Stimulated activated effector memory CD8-positive, alpha-beta T cell treated with anti-CD3 and anti-CD28 coated beads, Interleukin-12 subunit alpha, Interleukin-12 subunit beta, amount 100 ng/mL, for 72 hours (primary cell): ENCODE data around the gene ALG1L2.
"Not testable (repeated sequence)": the region's sequence is repeated elsewhere in the genome, so short reads cannot be mapped to it uniquely, and the experiment has no call there.

Source experiments
- ATAC-seq: fragments of 150-1000 bp; cut with Tn5 transposase; 2 replicates; pipeline ENCODE4 v1.10.0; 2021
- DNase-seq, 2 donors: peaks; one replicate each; pipeline ENCODE4 v3.0.0; 2021 to 2022; ENCODE audit warnings: low spot score in 2 of 2
- H3K27ac Mint-ChIP-seq: one replicate; pipeline ENCODE4 v1.8.0; 2022; ENCODE audit warnings: mild to moderate bottlenecking, mixed read lengths
- H3K36me3 Mint-ChIP-seq: one replicate; pipeline ENCODE4 v1.8.0; 2022; ENCODE audit warnings: mild to moderate bottlenecking, mixed read lengths
- H3K4me1 Mint-ChIP-seq: one replicate; pipeline ENCODE4 v1.8.0; 2022; ENCODE audit warnings: mixed read lengths
- H3K4me3 Mint-ChIP-seq: one replicate; pipeline ENCODE4 v1.8.0; 2022; ENCODE audit warnings: mild to moderate bottlenecking, mixed read lengths
- H3K9me3 Mint-ChIP-seq: one replicate; pipeline ENCODE4 v1.8.0; 2022; ENCODE audit warnings: mixed read lengths

ALG1L2 gene

DNA sequence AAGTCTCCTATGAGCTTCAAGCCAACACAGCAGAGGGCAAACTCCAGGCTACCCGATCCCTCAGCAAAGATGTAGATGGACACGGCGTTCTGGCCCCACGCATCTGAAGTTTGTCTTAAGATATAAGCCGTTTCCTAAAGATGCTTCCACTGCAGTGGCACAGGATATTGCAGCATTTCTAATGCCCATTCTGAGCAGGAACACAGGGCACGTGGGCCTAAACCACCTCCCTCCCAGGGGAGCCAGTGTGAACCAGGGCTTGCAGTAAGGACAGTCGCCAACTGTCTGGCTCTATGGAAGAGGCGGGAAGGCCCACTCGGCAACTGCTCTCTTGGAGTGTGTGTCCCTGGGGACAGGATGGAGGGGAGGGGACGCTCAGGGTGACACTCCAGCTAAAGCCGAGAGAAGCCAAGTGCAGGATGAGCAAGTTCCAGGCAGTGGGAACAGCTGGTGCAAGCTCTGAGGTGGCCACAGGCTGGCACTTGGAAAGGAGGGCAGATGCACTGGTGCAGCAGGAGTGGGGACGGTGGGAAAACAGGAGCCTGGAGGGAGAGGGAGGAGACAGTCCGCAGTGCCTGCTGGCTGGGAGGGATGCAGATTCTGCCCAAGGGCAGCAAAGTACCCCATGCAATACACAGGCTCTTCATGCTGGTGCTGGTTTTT, 25.8 kb downstream of the ALG1L2 start:
- H3K4me3 Mint-ChIP-seq, H3K36me3 Mint-ChIP-seq, H3K27ac Mint-ChIP-seq, DNase-seq, H3K9me3 Mint-ChIP-seq, ATAC-seq: not testable (repeated sequence)
- H3K4me1 Mint-ChIP-seq: peaks cover 23% of the 10 kb centered on the region

- ATAC-seq, DNase-seq, H3K36me3 Mint-ChIP-seq, H3K27ac Mint-ChIP-seq, H3K4me3 Mint-ChIP-seq, H3K9me3 Mint-ChIP-seq: not testable (repeated sequence)
- H3K4me1 Mint-ChIP-seq: peaks cover 29% of the 10 kb centered on the region
Measured at GRCh38 chr3:130108836-130109585, 27.4 kb downstream of the ALG1L2 start.

DNA sequence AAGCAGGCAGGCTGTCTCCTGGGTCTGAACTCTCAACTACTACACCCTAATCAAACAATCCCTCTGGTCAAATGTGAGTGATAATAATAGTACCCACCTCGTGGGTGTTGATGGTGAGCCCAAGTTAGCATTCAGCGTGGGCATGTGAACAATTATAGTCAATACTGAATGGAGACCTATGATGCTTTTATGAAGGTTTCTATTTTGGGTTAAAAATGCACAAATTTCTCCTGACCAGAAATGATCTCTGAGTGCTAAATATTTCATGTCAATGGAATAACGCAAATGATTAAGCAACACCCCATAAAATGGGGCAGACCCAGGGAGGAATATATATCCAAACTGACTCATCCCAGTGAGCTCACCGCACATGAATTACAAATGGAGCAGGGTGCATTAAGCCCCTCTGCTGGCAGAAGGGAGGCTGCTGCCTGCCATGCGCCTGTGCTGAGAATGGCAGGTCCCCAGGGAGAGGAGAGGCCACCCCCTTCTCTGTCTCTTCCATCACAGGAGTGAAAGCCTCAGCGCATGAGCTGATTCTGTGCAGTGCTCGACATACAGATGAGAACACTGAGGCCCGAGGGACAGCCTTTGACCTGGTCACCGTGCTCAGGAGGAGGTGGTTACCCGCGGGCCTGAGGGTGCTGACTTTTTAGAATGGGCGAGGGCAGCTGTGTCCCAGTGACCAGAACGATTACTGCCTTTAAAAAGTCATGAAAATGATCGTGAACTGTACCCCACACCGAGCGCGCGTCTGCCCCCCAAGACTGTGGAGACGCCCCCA, 28.9 kb downstream of the ALG1L2 start:
- not testable (repeated sequence) for H3K9me3 Mint-ChIP-seq, ATAC-seq, H3K36me3 Mint-ChIP-seq
- peak in 1 of 2 donors; percentile 59 for DNase-seq
- H3K4me1 Mint-ChIP-seq: peaks cover 29% of the 10 kb centered on the region
- H3K4me3 Mint-ChIP-seq: peak overlapping the region; percentile 87
- peak overlapping the region; percentile 93 for H3K27ac Mint-ChIP-seq

DNA sequence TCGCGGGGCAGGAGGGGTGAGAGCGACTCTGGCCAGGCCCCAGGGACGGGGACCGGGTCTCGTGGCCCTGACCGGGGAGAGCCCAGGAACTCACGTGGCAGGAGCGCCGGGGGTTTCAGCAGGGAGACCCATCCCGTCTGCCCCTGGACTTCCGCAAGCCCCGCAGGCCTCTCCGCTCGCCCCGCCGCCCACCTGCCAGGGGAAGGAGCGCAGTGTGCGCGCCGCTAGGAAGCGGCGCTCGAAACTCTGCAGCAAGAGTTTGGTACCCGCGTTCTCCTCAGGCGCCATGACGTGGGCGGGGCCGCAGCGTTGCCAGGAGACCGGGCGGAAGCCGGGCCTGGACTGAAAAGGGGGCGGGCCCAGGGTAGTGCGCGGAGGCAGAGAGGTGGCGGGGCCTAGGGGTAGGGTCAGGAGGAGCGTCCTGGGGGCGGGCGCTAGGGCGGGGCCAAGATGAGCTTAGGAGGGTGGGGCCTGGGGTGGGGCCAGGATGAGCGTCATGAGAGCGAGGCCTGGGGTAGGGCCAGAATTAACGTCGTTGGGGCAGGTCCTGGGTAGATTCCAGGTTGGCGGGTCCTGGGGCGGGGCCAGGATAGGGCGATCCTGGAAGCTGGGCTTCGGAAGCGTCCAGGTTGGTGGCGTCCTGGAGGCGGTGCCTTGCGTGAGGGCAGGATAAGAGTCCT, 29.7 kb downstream of the ALG1L2 start:
- H3K4me1 Mint-ChIP-seq: peaks cover 29% of the 10 kb centered on the region
- DNase-seq (peak; percentile 93 to 98), ATAC-seq (peak; percentile 100)
- H3K4me3 Mint-ChIP-seq: peak overlapping the region; percentile 87
- peaks cover 6% of the 10 kb centered on the region for H3K36me3 Mint-ChIP-seq
- no peaks in the 10 kb centered on the region for H3K9me3 Mint-ChIP-seq
- peak overlapping the region; percentile 93 for H3K27ac Mint-ChIP-seq

GRCh38 chr3:130111865-130112747, 30.5 kb downstream of the ALG1L2 start:
- H3K9me3 Mint-ChIP-seq, H3K36me3 Mint-ChIP-seq: not testable (repeated sequence)
- ATAC-seq (peak; percentile 67), DNase-seq (peak; percentile 96 to 98)
- peak overlapping the region; percentile 93 for H3K27ac Mint-ChIP-seq
- H3K4me3 Mint-ChIP-seq: peak overlapping the region; percentile 87
- peaks cover 29% of the 10 kb centered on the region for H3K4me1 Mint-ChIP-seq

- Mint-ChIP-seq H3K4me3 (peak overlapping the region; percentile 87), H3K27ac (peak overlapping the region; percentile 93), H3K4me1 (peaks cover 26% of the 10 kb centered on the region)
- H3K9me3 Mint-ChIP-seq, H3K36me3 Mint-ChIP-seq, ATAC-seq, DNase-seq: not testable (repeated sequence)
Measured at GRCh38 chr3:130112748-130113073, 31.1 kb downstream of the ALG1L2 start.

- H3K36me3 Mint-ChIP-seq, H3K27ac Mint-ChIP-seq, H3K9me3 Mint-ChIP-seq, DNase-seq, ATAC-seq, H3K4me3 Mint-ChIP-seq: not testable (repeated sequence)
- peaks cover 16% of the 10 kb centered on the region for H3K4me1 Mint-ChIP-seq
Measured at GRCh38 chr3:130115400-130115799, 33.8 kb downstream of the ALG1L2 start.

- no peak for DNase-seq
- Mint-ChIP-seq H3K27ac (no peak overlapping the region), H3K4me1 (peaks cover 1% of the 10 kb centered on the region), H3K4me3 (no peak overlapping the region), H3K36me3 (no peaks in the 10 kb centered on the region), H3K9me3 (no peaks in the 10 kb centered on the region)
- no peak for ATAC-seq
Measured at GRCh38 chr3:130117933-130118332, 36.3 kb downstream of the ALG1L2 start.

DNA sequence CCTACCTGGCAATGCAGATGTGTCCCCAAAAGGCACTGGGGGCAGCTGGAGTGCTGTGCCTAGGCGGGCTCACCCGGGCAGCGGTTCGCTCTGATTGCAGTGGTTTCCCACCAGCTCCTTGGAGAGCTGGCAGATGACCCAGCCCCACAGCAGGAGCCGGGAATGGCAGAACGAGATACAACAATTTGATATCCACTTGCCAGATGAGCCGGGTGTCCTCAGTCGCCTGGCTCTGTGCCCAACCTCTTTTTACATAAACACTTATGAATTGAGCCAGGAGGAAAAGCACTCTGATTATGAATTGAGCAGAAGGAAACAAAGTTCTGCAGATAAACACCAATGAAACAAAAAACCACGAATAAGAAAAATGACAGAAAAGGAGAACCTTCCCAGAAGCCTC, 38.2 kb downstream of the ALG1L2 start:
- not testable (repeated sequence) for DNase-seq, H3K4me3 Mint-ChIP-seq, H3K9me3 Mint-ChIP-seq, H3K27ac Mint-ChIP-seq, ATAC-seq, H3K4me1 Mint-ChIP-seq, H3K36me3 Mint-ChIP-seq

DNA sequence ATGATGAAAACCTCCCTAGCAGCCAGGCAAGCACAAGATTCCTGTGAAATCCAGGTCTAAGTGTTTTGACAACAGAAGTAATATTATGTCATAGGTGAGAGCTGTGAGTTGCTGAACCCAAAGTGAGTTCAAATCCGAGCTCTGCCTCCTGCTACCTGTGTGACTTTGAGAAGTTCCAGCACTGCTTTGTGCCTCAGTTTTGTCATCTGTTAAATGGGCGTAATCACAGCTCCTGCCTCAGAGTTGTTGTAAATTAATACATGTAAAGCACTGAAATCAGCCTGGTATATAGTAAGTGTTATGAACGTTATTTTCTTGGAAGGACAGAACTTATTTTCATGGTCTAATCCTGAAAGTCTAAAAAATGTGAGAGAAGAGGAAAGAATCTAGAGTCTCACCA, 38.7 kb downstream of the ALG1L2 start:
- H3K27ac Mint-ChIP-seq, H3K36me3 Mint-ChIP-seq, H3K4me1 Mint-ChIP-seq, ATAC-seq, DNase-seq, H3K4me3 Mint-ChIP-seq, H3K9me3 Mint-ChIP-seq: not testable (repeated sequence)

DNA sequence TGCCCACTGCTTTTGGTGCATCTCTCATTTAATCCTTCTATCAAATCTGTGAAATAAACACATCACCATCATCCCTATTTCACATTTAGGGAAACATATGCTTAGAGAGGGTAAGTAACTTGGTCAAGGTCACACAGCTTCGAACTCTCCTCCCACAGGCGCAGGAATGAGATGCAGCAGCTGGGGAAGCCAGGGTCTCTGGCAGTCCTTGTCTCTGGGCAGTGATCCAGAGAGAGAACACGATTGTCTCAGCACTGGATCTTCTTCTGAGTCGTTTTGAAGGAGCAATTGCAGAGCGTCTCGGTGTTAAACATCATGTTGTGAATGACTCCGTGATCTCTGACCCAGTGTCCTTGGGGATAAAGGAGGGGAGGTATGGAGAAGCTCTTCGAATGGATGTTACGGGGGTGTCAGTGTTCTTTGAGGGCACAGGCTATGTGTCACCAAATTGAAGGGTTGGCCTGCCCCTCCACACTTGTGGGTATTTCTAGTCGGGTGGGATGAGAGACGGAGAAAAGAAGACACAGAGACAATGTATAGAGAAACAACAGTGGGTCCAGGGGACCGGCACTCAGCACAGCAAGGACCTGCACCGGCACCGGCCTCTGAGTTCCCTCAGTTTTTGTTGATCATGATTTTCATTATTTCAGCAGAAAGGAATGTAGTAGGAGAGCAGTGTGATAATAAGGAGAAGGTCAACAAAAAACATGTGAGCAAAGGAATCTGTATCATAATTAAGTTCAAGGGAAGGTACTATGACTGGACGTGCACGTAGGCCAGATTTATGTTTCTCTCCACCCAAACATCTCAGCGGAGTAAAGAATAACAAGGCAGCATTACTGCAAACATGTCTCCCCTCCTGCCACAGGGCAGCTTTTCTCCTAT, 41.5 kb downstream of the ALG1L2 start:
- not testable (repeated sequence) for H3K4me3 Mint-ChIP-seq, DNase-seq, H3K36me3 Mint-ChIP-seq, H3K4me1 Mint-ChIP-seq, H3K27ac Mint-ChIP-seq, ATAC-seq, H3K9me3 Mint-ChIP-seq

- not testable (repeated sequence) for ATAC-seq, H3K27ac Mint-ChIP-seq, DNase-seq
Measured at GRCh38 chr3:130125406-130125805, 43.8 kb downstream of the ALG1L2 start.

GRCh38 chr3:130136337-130136736, 54.7 kb downstream of the ALG1L2 start:
- H3K4me1 Mint-ChIP-seq, H3K36me3 Mint-ChIP-seq, H3K27ac Mint-ChIP-seq, H3K4me3 Mint-ChIP-seq, DNase-seq, ATAC-seq, H3K9me3 Mint-ChIP-seq: not testable (repeated sequence)

More at GRCh38 chr3:130125406-130125805, 43.8 kb downstream of the ALG1L2 start:
- H3K36me3 Mint-ChIP-seq, H3K4me1 Mint-ChIP-seq, H3K4me3 Mint-ChIP-seq, H3K9me3 Mint-ChIP-seq: not testable (repeated sequence)

GRCh38 chr3:130137685-130138084, 56.1 kb downstream of the ALG1L2 start:
- not testable (repeated sequence) for H3K9me3 Mint-ChIP-seq, H3K27ac Mint-ChIP-seq, ATAC-seq, H3K4me1 Mint-ChIP-seq, DNase-seq, H3K36me3 Mint-ChIP-seq, H3K4me3 Mint-ChIP-seq
